Measurements from ENCODE around the gene CCNY. TPM values are rescaled to one million over a fixed set of nuclear protein-coding genes. Genes with fewer than 3 reads are reported as not detected.
A peak's percentile ranks its signal among the peaks of the same experiment; 100 is the strongest.

Gene CCNY
- total RNA-seq, 1 donor from 2014 or later, result 68.7 TPM

DNA sequence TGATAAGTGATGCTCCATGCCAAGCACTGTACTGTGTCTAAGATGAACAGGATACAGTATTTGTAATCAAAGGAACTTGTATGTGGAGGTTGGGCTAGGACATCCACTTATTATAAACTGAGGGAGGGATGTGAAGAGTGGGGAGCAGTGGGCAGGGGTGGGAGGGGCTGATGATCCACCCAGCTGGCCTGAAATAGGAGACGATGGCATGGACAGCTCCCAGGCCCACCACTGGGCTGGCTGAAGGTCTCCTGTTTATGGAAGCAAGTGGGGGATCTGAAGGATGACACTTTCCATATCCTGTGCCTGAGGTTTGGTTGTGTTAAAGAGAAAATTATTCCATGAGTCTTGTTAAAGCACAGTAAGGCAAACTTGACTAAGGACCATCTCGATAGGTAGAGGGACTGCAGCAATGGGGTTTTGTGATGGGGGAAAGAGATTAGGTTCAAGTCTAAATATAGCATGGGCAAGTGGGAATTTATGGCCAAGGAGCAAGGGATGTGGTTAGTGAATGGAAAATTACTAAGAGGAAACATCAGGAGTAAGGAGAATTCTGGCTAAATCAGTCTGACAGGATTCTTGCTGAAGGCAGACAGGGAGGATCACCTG is 124.6 kb downstream of the CCNY start:
- no peak overlapping the region for H3K4me3 Mint-ChIP-seq (ENCODE audit: unreplicated experiment)
- no peaks in the 10 kb centered on the region for H3K9me3 Mint-ChIP-seq (ENCODE audit: low read depth)
- DNase-seq (ENCODE audit: low spot score), result no peak

DNA sequence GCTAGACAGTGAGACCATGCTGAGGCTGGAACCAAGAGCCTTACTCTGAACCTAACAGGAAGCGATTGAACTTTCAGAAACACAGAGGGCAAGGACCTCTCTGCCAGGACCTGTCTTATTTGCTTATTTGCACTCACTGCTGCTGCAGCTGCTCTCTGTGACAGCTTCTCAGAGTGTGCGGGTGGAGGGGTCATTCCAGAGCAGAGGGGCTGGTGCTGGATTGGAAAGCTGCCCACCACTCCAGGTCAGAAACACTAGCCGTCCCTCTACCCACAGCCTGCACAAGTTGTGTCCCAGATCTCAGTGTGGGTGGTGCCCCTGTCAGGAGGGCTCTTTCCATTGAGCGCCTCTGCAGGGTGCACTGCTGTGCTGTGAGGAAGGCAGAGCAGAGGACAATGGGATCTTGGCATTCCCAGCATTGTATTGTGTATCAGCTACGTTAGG is 126.2 kb downstream of the CCNY start:
- H3K9me3 Mint-ChIP-seq (ENCODE audit: low read depth), result no peaks in the 10 kb centered on the region
- no peak overlapping the region for H3K27ac Mint-ChIP-seq (ENCODE audit: unreplicated experiment)
- no peaks in the 10 kb centered on the region for H3K36me3 Mint-ChIP-seq (ENCODE audit: low read depth)
- no peak overlapping the region for H3K4me3 Mint-ChIP-seq (ENCODE audit: unreplicated experiment)
- H3K4me1 Mint-ChIP-seq (ENCODE audit: low read depth), result peaks cover 53% of the 10 kb centered on the region
- no peaks in the 10 kb centered on the region for H3K27me3 Mint-ChIP-seq (ENCODE audit: low read depth)
- TF ChIP-seq, protein P1, sequence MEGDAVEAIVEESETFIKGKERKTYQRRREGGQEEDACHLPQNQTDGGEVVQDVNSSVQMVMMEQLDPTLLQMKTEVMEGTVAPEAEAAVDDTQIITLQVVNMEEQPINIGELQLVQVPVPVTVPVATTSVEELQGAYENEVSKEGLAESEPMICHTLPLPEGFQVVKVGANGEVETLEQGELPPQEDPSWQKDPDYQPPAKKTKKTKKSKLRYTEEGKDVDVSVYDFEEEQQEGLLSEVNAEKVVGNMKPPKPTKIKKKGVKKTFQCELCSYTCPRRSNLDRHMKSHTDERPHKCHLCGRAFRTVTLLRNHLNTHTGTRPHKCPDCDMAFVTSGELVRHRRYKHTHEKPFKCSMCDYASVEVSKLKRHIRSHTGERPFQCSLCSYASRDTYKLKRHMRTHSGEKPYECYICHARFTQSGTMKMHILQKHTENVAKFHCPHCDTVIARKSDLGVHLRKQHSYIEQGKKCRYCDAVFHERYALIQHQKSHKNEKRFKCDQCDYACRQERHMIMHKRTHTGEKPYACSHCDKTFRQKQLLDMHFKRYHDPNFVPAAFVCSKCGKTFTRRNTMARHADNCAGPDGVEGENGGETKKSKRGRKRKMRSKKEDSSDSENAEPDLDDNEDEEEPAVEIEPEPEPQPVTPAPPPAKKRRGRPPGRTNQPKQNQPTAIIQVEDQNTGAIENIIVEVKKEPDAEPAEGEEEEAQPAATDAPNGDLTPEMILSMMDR (IDR thresholded peaks at IDR 0.05), result no peak
- DNase-seq (ENCODE audit: low spot score), result no peak

More for the DNA sequence above, 124.6 kb downstream of the CCNY start:
- TF ChIP-seq, protein P1 (IDR thresholded peaks at IDR 0.05), result no peak
- no peaks in the 10 kb centered on the region for H3K36me3 Mint-ChIP-seq (ENCODE audit: low read depth)
- no peaks in the 10 kb centered on the region for H3K27me3 Mint-ChIP-seq (ENCODE audit: low read depth)
- peaks cover 55% of the 10 kb centered on the region for H3K4me1 Mint-ChIP-seq (ENCODE audit: low read depth)
- peak overlapping the region; percentile 76 for H3K27ac Mint-ChIP-seq (ENCODE audit: unreplicated experiment)

DNA sequence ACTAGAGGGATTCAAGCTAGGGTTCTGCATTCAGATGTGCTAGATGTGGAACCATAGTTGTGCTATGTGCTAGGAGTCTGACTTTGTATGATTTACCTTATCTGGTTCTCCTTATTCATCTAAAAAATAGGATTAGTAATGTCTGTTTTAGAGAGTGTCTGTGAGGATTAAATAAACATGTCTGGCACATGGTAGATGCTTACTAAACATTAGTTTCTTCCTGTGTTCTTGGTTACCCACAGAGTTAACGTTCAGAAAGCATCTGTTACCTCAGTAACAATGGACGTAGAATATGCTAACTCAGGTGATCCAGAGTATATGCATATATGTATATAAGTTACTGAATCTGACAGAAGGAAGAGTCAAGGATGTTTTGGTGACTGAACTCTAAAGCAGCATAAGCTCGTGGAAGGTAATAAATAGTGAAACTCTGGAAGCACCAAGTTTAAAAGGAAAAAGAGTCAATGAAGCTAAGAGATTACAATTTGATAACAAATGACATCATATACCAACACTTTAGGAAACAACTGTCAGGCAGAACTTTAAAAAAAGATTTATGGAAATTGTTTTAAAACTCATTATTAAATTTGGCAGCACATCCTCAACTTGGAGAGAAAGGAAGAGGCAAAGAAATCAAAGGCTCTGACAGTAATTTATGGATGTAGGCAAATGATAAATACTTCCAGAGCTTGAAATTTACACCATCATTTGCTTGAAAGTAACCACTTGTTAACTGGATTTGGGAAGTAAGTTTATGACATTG is 127.0 kb downstream of the CCNY start:
- no peaks in the 10 kb centered on the region for H3K9me3 Mint-ChIP-seq (ENCODE audit: low read depth)
- H3K4me3 Mint-ChIP-seq (ENCODE audit: unreplicated experiment), result no peak overlapping the region
- no peak overlapping the region for H3K27ac Mint-ChIP-seq (ENCODE audit: unreplicated experiment)
- TF ChIP-seq, protein P1 (IDR thresholded peaks at IDR 0.05), result no peak
- H3K36me3 Mint-ChIP-seq (ENCODE audit: low read depth), result no peaks in the 10 kb centered on the region
- DNase-seq (ENCODE audit: low spot score), result no peak
- no peaks in the 10 kb centered on the region for H3K27me3 Mint-ChIP-seq (ENCODE audit: low read depth)
- H3K4me1 Mint-ChIP-seq (ENCODE audit: low read depth), result peaks cover 46% of the 10 kb centered on the region

DNA sequence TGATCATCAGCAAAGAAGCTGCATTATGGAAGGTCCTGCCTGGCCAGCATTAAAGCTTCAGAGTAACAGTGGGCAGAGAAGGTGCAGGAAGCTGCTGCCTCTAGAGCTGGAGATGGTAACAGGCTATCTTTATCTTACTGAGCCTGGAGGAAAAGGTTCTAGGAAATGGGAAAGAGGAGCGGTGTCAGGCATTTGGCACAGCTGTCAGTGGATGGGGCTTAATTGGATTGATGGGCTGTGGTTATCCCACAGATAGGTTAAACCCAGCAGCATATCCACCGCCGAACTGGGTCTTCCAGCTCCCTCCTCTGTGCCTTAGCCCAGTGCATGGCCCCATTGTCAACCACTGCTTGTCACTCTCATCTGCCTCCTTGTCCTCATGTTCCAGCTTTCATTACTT is 127.6 kb downstream of the CCNY start:
- no peak overlapping the region for H3K27ac Mint-ChIP-seq (ENCODE audit: unreplicated experiment)
- H3K27me3 Mint-ChIP-seq (ENCODE audit: low read depth), result no peaks in the 10 kb centered on the region
- peaks cover 40% of the 10 kb centered on the region for H3K4me1 Mint-ChIP-seq (ENCODE audit: low read depth)
- TF ChIP-seq, protein P1 (IDR thresholded peaks at IDR 0.05), result no peak
- no peak overlapping the region for H3K4me3 Mint-ChIP-seq (ENCODE audit: unreplicated experiment)
- H3K9me3 Mint-ChIP-seq (ENCODE audit: low read depth), result no peaks in the 10 kb centered on the region
- DNase-seq (ENCODE audit: low spot score), result no peak
- H3K36me3 Mint-ChIP-seq (ENCODE audit: low read depth), result no peaks in the 10 kb centered on the region

DNA sequence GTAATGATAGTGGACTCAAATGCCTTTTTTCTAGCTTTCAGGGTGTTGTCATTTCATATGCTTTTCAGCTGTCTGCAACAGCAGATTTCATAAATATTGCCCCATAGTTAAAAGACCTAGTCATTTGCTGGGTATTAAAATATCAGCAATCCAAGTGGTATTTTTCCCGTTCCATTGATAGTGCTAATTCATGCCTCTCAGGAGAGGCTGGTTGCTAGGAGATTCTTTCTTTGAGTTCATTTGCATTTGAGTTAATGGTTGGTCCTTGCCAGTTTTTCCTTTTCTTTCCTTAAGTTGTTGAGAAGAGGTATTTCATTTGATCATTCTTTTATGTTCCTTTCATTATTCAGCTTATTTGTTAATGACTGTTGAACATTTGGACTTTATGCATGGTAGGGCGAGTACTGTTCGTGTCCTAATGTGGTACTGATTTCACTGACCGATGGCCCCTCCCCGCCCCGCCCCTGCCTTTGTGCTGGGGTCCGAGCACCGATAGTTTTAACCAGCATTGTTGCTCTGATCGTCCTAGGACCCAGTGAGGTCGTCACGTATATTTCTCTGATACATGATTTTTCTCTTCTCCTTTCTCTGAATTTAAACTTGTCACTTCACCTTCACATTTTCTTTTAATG is 128.6 kb downstream of the CCNY start:
- no peak for DNase-seq (ENCODE audit: low spot score)
- no peak overlapping the region for H3K4me3 Mint-ChIP-seq (ENCODE audit: unreplicated experiment)

More for the DNA sequence above, 128.6 kb downstream of the CCNY start:
- TF ChIP-seq, protein P1 (IDR thresholded peaks at IDR 0.05), result no peak
- H3K36me3 Mint-ChIP-seq (ENCODE audit: low read depth), result no peaks in the 10 kb centered on the region
- peaks cover 34% of the 10 kb centered on the region for H3K4me1 Mint-ChIP-seq (ENCODE audit: low read depth)
- no peaks in the 10 kb centered on the region for H3K9me3 Mint-ChIP-seq (ENCODE audit: low read depth)
- no peak overlapping the region for H3K27ac Mint-ChIP-seq (ENCODE audit: unreplicated experiment)
- no peaks in the 10 kb centered on the region for H3K27me3 Mint-ChIP-seq (ENCODE audit: low read depth)

All from chondrocyte (in vitro differentiated cells).